Heart left ventricle (tissue), 13 donors: ENCODE measurements around the gene KCTD2.
"Not testable (repeated sequence)": the region's sequence is repeated elsewhere in the genome, so short reads cannot be mapped to it uniquely, and the experiment has no call there.

Experiments
- CTCF ChIP-seq, 12 donors: fragments of 200-600 bp; sonication (generic) in 4 of 12; IDR thresholded peaks; one replicate each; pipeline versions ENCODE4 v1.5.0 to v1.8.0; 2018 to 2022; ENCODE audit warnings: antibody characterized with exemption in 12 of 12, mild to moderate bottlenecking in 5 of 12
- POLR2A ChIP-seq, 2 donors: fragments of 450-650 bp; IDR thresholded peaks; one replicate each; pipeline ENCODE4 v1.6.1; 2017; ENCODE audit warnings: antibody characterized with exemption in 2 of 2, mild to moderate bottlenecking in 2 of 2, moderate library complexity in 2 of 2
- donor health status: ischemic (EF 13 %, LVEDD 7.1; RV severe dilation, severe dysfunction).
- donor health status: DM: no; HTN: yes; CAD: no.
- donor health status: DM: no; HTN: no; CAD: no.
- donor health status: ischemic (EF 25% LVEDD 6.9; RV normal size, moderate dysfunction).
- donor health status: ischemic (EF 25% LVEDD 5.7; RV mildly dilated, moderate dysfunction).
- donor health status: ischemic (EF 35%, LVEDD 5.7; RV mildly dilated, moderate dysfunction).
- donor health status: nonischemic (EF 11% LVEDD 7.7; RV severe dilation, severe dysfunction).
- donor health status: DM: yes; HTN: yes; CAD: no.
- donor health status: PGD.
- donor health status: ischemic (EF 29% LVEDD 5.4; RV normal size, mild dysfunction).
- donor health status: nonischemic (EF 23%, LVEDD 6.1; RV moderate dilation, normal function).

- not testable (repeated sequence) for TF ChIP-seq POLR2A, CTCF (IDR thresholded peaks at IDR 0.05)
Measured at GRCh38 chr17:75045946-75046406, 1.0 kb upstream of the KCTD2 start.
